ENCODE measurements around the gene GMDS. TPM values are rescaled to one million over a fixed set of nuclear protein-coding genes. Genes with fewer than 3 reads are reported as not detected.

GMDS gene
- total and polyA plus RNA-seq, 2 of the 13 experiments (the other 11 are each of a cell fraction or from before 2014, with no cell fraction given) = 64.4 to 112 TPM

DNA sequence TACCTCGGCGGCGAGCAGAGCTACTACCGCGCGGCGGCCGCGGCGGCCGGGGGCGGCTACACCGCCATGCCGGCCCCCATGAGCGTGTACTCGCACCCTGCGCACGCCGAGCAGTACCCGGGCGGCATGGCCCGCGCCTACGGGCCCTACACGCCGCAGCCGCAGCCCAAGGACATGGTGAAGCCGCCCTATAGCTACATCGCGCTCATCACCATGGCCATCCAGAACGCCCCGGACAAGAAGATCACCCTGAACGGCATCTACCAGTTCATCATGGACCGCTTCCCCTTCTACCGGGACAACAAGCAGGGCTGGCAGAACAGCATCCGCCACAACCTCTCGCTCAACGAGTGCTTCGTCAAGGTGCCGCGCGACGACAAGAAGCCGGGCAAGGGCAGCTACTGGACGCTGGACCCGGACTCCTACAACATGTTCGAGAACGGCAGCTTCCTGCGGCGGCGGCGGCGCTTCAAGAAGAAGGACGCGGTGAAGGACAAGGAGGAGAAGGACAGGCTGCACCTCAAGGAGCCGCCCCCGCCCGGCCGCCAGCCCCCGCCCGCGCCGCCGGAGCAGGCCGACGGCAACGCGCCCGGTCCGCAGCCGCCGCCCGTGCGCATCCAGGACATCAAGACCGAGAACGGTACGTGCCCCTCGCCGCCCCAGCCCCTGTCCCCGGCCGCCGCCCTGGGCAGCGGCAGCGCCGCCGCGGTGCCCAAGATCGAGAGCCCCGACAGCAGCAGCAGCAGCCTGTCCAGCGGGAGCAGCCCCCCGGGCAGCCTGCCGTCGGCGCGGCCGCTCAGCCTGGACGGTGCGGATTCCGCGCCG, 634.7 kb downstream of the GMDS start (continued):
- TF ChIP-seq, protein P1, sequence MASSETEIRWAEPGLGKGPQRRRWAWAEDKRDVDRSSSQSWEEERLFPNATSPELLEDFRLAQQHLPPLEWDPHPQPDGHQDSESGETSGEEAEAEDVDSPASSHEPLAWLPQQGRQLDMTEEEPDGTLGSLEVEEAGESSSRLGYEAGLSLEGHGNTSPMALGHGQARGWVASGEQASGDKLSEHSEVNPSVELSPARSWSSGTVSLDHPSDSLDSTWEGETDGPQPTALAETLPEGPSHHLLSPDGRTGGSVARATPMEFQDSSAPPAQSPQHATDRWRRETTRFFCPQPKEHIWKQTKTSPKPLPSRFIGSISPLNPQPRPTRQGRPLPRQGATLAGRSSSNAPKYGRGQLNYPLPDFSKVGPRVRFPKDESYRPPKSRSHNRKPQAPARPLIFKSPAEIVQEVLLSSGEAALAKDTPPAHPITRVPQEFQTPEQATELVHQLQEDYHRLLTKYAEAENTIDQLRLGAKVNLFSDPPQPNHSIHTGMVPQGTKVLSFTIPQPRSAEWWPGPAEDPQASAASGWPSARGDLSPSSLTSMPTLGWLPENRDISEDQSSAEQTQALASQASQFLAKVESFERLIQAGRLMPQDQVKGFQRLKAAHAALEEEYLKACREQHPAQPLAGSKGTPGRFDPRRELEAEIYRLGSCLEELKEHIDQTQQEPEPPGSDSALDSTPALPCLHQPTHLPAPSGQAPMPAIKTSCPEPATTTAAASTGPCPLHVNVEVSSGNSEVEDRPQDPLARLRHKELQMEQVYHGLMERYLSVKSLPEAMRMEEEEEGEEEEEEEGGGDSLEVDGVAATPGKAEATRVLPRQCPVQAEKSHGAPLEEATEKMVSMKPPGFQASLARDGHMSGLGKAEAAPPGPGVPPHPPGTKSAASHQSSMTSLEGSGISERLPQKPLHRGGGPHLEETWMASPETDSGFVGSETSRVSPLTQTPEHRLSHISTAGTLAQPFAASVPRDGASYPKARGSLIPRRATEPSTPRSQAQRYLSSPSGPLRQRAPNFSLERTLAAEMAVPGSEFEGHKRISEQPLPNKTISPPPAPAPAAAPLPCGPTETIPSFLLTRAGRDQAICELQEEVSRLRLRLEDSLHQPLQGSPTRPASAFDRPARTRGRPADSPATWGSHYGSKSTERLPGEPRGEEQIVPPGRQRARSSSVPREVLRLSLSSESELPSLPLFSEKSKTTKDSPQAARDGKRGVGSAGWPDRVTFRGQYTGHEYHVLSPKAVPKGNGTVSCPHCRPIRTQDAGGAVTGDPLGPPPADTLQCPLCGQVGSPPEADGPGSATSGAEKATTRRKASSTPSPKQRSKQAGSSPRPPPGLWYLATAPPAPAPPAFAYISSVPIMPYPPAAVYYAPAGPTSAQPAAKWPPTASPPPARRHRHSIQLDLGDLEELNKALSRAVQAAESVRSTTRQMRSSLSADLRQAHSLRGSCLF (CRISPR knock-in tag; IDR thresholded peaks at IDR 0.05; ENCODE audit: borderline replicate concordance) = no peak
- TF ChIP-seq NFAT5 (CRISPR knock-in tag; IDR thresholded peaks at IDR 0.05) (no peak), FOXK1 (CRISPR knock-in tag; IDR thresholded peaks at IDR 0.05; ENCODE audit: borderline replicate concordance, low read depth) (no peak), ZFAT (CRISPR knock-in tag; conservative IDR thresholded peaks at IDR 0.05) (peak; percentile 54; the same call in 1 of the 2 replicates), ZNF557 (CRISPR knock-in tag; IDR thresholded peaks at IDR 0.05) (no peak), ZNF263 (CRISPR knock-in tag; IDR thresholded peaks at IDR 0.05) (peak; percentile 37; the same call in 1 of the 2 replicates), ZNF484 (CRISPR knock-in tag; IDR thresholded peaks at IDR 0.05; ENCODE audit: borderline replicate concordance, low read depth) (no peak), WIZ (CRISPR knock-in tag; IDR thresholded peaks at IDR 0.05) (no peak), KDM2A (CRISPR knock-in tag; IDR thresholded peaks at IDR 0.05; ENCODE audit: borderline replicate concordance, low read depth) (peak; percentile 56; the same call in 1 of the 2 replicates), ZNF660 (CRISPR knock-in tag; IDR thresholded peaks at IDR 0.05; ENCODE audit: borderline replicate concordance, low read depth) (no peak), SALL1 (CRISPR knock-in tag; IDR thresholded peaks at IDR 0.05) (0 out of 2 replicates have a peak, but pooled peaks have one; percentile 27), JUN (CRISPR knock-in tag; IDR thresholded peaks at IDR 0.05) (no peak), ZNF570 (CRISPR knock-in tag; IDR thresholded peaks at IDR 0.05; ENCODE audit: borderline replicate concordance) (no peak), MED1 (CRISPR knock-in tag; IDR thresholded peaks at IDR 0.05) (no peak)
- TF ChIP-seq, protein P2, sequence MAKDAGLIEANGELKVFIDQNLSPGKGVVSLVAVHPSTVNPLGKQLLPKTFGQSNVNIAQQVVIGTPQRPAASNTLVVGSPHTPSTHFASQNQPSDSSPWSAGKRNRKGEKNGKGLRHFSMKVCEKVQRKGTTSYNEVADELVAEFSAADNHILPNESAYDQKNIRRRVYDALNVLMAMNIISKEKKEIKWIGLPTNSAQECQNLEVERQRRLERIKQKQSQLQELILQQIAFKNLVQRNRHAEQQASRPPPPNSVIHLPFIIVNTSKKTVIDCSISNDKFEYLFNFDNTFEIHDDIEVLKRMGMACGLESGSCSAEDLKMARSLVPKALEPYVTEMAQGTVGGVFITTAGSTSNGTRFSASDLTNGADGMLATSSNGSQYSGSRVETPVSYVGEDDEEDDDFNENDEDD (CRISPR knock-in tag; IDR thresholded peaks at IDR 0.05; ENCODE audit: borderline replicate concordance) = 0 out of 2 replicates have a peak, but pooled peaks have one; percentile 20
- TF ChIP-seq, protein P3, sequence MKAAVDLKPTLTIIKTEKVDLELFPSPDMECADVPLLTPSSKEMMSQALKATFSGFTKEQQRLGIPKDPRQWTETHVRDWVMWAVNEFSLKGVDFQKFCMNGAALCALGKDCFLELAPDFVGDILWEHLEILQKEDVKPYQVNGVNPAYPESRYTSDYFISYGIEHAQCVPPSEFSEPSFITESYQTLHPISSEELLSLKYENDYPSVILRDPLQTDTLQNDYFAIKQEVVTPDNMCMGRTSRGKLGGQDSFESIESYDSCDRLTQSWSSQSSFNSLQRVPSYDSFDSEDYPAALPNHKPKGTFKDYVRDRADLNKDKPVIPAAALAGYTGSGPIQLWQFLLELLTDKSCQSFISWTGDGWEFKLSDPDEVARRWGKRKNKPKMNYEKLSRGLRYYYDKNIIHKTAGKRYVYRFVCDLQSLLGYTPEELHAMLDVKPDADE (CRISPR knock-in tag; IDR thresholded peaks at IDR 0.05) = no peak
